ENCODE data around the gene ALKBH5. TPM values are rescaled to one million over a fixed set of nuclear protein-coding genes. Genes with fewer than 3 reads are reported as not detected.

Gene ALKBH5
- 100 to 1,000 TPM in 2 of 3 donors, 10 to 100 TPM in 1; 86.4 to 130 (median 102) TPM for polyA plus RNA-seq

- H3K27me3 Mint-ChIP-seq (ENCODE audit: low read depth in 3 of 3), result peaks cover 13 to 18% (median 14%) of the 10 kb centered on the region in 3 donors
- peak within 1 kb of the TSS; percentile 96 to 99 (median 98) for H3K27ac Mint-ChIP-seq
- no peaks in the 10 kb centered on the region for H3K9me3 Mint-ChIP-seq
- DNase-seq, result peak; percentile 98 to 99 (median 99)
- peaks cover 0 to 6% (median 0%) of the 10 kb centered on the region in 3 donors for H3K36me3 Mint-ChIP-seq
- H3K4me3 Mint-ChIP-seq, result peak within 1 kb of the TSS; percentile 92 to 97 (median 94)
- H3K4me1 Mint-ChIP-seq, result peaks cover 51 to 53% of the 10 kb centered on the region in 2 donors
These were observed at the start of gene ALKBH5 for GRCh38 chr17:18183334-18184142. Gene ALKBH5, plus strand, starts transcription at chr17:18183828. Its CDS starts 416 bp downstream, at chr17:18184244.

DNA sequence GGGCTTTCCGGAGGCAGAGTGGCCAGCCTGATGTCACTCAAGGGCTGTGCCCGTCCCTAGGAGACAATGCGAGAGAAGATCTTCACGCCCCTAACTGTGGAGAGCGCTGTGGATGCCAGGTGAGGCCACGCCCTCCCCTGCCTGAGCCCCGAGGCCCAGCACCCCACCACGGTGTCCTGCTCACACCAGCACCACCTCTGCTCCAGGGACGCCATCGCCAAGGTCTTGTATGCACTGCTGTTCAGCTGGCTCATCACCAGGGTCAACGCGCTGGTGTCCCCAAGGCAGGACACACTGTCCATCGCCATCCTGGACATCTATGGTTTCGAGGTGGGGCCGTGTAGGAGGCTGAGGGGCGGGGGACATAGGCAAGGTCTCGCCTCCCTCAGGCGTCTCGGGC, 47.3 kb upstream of the ALKBH5 start:
- H3K4me1 Mint-ChIP-seq, result peaks cover 0 to 5% of the 10 kb centered on the region in 2 donors
- H3K27ac Mint-ChIP-seq, result no peak overlapping the region
- peaks cover 2 to 5% (median 4%) of the 10 kb centered on the region in 3 donors for H3K27me3 Mint-ChIP-seq (ENCODE audit: low read depth in 3 of 3)
- no peak for DNase-seq
- no peaks in the 10 kb centered on the region for H3K36me3 Mint-ChIP-seq
- peaks cover 0 to 2% (median 0%) of the 10 kb centered on the region in 6 donors for H3K9me3 Mint-ChIP-seq
- no peak overlapping the region for H3K4me3 Mint-ChIP-seq

- Mint-ChIP-seq H3K27me3 (ENCODE audit: low read depth in 3 of 3) (peaks cover 0 to 5% (median 4%) of the 10 kb centered on the region in 3 donors), H3K4me3 (no peak overlapping the region), H3K4me1 (peaks cover 0 to 6% of the 10 kb centered on the region in 2 donors), H3K27ac (no peak overlapping the region), H3K36me3 (no peaks in the 10 kb centered on the region), H3K9me3 (peaks cover 0 to 2% (median 0%) of the 10 kb centered on the region in 6 donors)
- no peak for DNase-seq
These were observed 45.4 kb upstream of the ALKBH5 start for GRCh38 chr17:18138065-18138749.

- Mint-ChIP-seq H3K4me1 (peaks cover 0 to 6% of the 10 kb centered on the region in 2 donors), H3K27me3 (ENCODE audit: low read depth in 3 of 3) (peaks cover 0 to 5% (median 4%) of the 10 kb centered on the region in 3 donors), H3K27ac (no peak overlapping the region), H3K36me3 (no peaks in the 10 kb centered on the region), H3K4me3 (no peak overlapping the region), H3K9me3 (no peaks in the 10 kb centered on the region)
- DNase-seq, result no peak
These were observed 44.5 kb upstream of the ALKBH5 start for GRCh38 chr17:18139092-18139491.

GRCh38 chr17:18139498-18139897, 44.1 kb upstream of the ALKBH5 start:
- Mint-ChIP-seq H3K36me3 (no peaks in the 10 kb centered on the region), H3K27ac (no peak overlapping the region), H3K9me3 (no peaks in the 10 kb centered on the region), H3K4me3 (no peak overlapping the region), H3K4me1 (peaks cover 0 to 6% of the 10 kb centered on the region in 2 donors), H3K27me3 (ENCODE audit: low read depth in 3 of 3) (peaks cover 0 to 5% (median 4%) of the 10 kb centered on the region in 3 donors)
- DNase-seq, result no peak

DNA sequence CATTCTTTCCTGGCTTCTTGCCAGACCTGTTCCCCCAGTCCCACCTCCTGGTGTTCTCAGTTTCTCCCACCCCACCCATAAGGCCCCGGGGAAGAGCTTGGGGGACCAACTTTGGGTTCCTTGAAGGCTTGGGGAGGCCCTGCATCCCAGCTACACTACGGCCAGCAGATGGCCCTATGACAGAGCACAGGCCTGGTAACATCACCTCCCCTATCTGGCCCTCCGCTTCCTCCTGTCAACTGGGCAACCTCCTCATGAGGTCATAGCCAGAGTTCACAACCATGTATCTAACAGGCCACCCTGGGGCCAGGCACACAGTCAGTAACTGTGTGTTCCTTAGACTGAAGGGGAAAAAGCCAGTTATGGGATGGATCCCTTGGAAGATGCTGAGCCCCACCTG, 43.7 kb upstream of the ALKBH5 start:
- H3K27me3 Mint-ChIP-seq (ENCODE audit: low read depth in 3 of 3), result peaks cover 0 to 5% (median 4%) of the 10 kb centered on the region in 3 donors
- no peaks in the 10 kb centered on the region for H3K36me3 Mint-ChIP-seq
- H3K4me3 Mint-ChIP-seq, result no peak overlapping the region
- peaks cover 0 to 6% of the 10 kb centered on the region in 2 donors for H3K4me1 Mint-ChIP-seq
- H3K27ac Mint-ChIP-seq, result no peak overlapping the region
- DNase-seq, result no peak
- no peaks in the 10 kb centered on the region for H3K9me3 Mint-ChIP-seq

GRCh38 chr17:18140648-18141047, 43.0 kb upstream of the ALKBH5 start:
- Mint-ChIP-seq H3K36me3 (no peaks in the 10 kb centered on the region), H3K4me1 (peaks cover 0 to 6% of the 10 kb centered on the region in 2 donors), H3K27ac (no peak overlapping the region), H3K4me3 (no peak overlapping the region), H3K27me3 (ENCODE audit: low read depth in 3 of 3) (peaks cover 0 to 4% (median 4%) of the 10 kb centered on the region in 3 donors), H3K9me3 (no peaks in the 10 kb centered on the region)
- no peak for DNase-seq

GRCh38 chr17:18141210-18141803, 42.3 kb upstream of the ALKBH5 start:
- Mint-ChIP-seq H3K9me3 (no peaks in the 10 kb centered on the region), H3K4me1 (peaks cover 0 to 6% of the 10 kb centered on the region in 2 donors), H3K4me3 (no peak overlapping the region), H3K27ac (peak overlapping the region in 1 of 6 donors; percentile 3), H3K36me3 (no peaks in the 10 kb centered on the region), H3K27me3 (ENCODE audit: low read depth in 3 of 3) (peaks cover 0 to 2% (median 0%) of the 10 kb centered on the region in 3 donors)
- peak; percentile 43 to 50 (median 43) for DNase-seq

DNA sequence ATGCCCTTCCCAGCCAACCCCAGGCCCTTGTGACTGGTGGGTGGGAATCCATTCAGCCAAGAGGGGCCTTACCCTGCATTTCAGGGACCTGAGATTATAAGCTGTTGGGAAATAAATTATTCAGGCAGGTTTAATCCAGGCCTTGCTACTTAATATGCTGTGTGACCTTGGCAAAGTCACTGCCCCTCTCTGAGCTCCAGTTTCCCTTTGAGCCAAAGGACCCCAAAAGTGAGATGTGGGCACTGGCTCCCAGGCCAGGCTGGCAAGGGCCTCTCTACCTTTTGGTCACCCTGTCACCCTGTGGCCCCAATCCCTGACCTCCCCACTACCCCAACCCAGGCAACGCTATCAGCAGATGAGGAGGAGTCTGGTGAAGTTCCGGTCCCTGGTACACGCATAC, 41.2 kb upstream of the ALKBH5 start:
- Mint-ChIP-seq H3K4me1 (peaks cover 0 to 6% of the 10 kb centered on the region in 2 donors), H3K36me3 (no peaks in the 10 kb centered on the region), H3K27ac (no peak overlapping the region), H3K4me3 (no peak overlapping the region), H3K9me3 (no peaks in the 10 kb centered on the region), H3K27me3 (ENCODE audit: low read depth in 3 of 3) (peaks cover 0 to 2% (median 0%) of the 10 kb centered on the region in 3 donors)
- DNase-seq, result no peak

DNA sequence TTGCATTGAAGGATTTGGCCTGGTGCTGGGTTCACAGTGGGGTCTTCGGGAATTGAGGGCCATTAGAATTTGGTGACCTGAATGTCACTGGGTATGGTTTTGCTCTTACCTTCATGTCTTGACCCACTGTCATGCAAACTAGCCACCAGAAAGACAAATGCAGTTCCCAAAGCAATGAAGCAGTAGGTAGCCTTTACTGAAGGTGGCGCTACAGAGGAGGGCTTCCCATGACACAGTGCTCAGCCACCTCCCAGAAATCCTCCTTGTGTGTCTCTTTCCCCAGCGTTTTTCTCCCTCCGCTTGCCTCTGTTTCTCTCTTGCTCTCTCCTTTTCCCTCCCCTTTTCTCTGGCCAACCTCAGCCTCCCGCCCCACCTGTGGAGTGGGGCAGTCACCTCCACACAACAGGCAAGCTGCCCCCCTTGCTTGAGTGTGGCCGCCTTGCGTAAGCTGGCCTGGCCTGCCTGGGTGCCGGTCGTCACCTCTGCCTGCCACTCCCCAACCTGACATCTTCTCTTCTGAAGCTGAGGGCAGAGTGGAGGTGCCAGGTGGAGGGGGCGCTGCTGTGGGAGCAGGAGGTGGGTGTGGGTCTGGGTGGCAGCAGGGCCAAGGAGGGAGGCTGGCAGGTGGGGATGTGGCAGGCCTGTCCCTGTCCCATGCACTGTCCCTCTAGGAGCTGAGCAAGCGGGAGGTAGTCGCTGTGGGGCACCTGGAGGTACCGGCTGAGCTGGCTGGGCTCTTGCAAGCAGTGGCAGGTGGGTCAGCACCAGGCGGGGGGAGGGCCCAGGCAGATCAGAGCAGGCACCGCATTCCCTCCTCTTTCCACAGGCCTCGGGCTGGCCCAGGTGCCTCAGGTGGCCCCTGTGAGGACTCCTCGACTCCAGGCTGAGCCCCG, 40.3 kb upstream of the ALKBH5 start:
- Mint-ChIP-seq H3K27ac (no peak overlapping the region), H3K4me3 (no peak overlapping the region), H3K4me1 (peaks cover 0 to 6% of the 10 kb centered on the region in 2 donors), H3K27me3 (ENCODE audit: low read depth in 3 of 3) (peaks cover 0 to 2% (median 2%) of the 10 kb centered on the region in 3 donors), H3K36me3 (no peaks in the 10 kb centered on the region), H3K9me3 (no peaks in the 10 kb centered on the region)
- no peak for DNase-seq

DNA sequence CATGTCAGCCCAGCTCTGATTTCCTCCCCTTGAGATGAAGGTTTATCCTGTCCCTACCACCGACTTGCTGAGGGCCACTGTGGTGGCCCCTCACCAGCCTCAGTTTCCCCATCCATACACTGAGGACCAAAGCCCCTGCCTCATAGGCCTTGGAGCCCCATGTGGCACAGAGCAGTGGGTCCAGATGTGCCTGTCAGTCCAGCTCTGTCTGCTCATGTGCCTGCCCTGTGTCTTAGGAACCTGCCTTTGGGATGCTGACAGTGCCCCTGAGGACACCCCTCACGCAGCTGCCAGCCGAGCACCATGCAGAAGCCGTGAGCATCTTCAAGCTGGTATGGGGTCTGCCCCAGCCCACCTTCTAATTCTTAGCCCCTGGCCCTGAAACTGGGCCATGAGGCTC, 39.4 kb upstream of the ALKBH5 start:
- H3K27ac Mint-ChIP-seq, result no peak overlapping the region
- H3K36me3 Mint-ChIP-seq, result no peaks in the 10 kb centered on the region
- H3K4me1 Mint-ChIP-seq, result peaks cover 0 to 6% of the 10 kb centered on the region in 2 donors
- no peak for DNase-seq
- no peaks in the 10 kb centered on the region for H3K9me3 Mint-ChIP-seq
- no peak overlapping the region for H3K4me3 Mint-ChIP-seq
- peaks cover 0 to 2% (median 2%) of the 10 kb centered on the region in 3 donors for H3K27me3 Mint-ChIP-seq (ENCODE audit: low read depth in 3 of 3)

- no peak overlapping the region for H3K4me3 Mint-ChIP-seq
- peaks cover 0 to 6% of the 10 kb centered on the region in 2 donors for H3K4me1 Mint-ChIP-seq
- DNase-seq, result no peak
- H3K27me3 Mint-ChIP-seq (ENCODE audit: low read depth in 3 of 3), result peaks cover 0 to 2% (median 0%) of the 10 kb centered on the region in 3 donors
- no peak overlapping the region for H3K27ac Mint-ChIP-seq
- H3K9me3 Mint-ChIP-seq, result no peaks in the 10 kb centered on the region
- H3K36me3 Mint-ChIP-seq, result no peaks in the 10 kb centered on the region
These were observed 38.8 kb upstream of the ALKBH5 start for GRCh38 chr17:18144855-18145254.

DNA sequence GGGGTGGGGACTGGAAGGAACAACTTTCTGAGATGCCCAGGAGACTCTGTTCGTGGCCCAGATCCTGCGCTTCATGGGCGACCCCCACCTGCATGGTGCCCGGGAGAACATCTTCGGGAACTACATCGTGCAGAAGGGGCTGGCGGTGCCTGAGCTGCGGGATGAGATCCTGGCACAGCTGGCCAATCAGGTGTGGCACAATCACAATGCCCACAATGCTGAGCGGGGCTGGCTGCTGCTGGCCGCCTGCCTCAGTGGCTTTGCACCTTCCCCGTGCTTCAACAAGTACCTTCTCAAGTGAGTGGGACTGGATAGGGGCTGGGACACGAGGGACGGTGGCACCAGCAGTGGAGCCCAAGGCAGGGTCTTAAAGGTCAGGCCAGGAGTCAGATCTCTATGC, 37.8 kb upstream of the ALKBH5 start:
- Mint-ChIP-seq H3K9me3 (no peaks in the 10 kb centered on the region), H3K36me3 (no peaks in the 10 kb centered on the region), H3K27ac (no peak overlapping the region), H3K4me1 (peaks cover 0 to 6% of the 10 kb centered on the region in 2 donors), H3K4me3 (no peak overlapping the region), H3K27me3 (ENCODE audit: low read depth in 3 of 3) (peaks cover 0 to 2% (median 0%) of the 10 kb centered on the region in 3 donors)
- DNase-seq, result no peak

Data from immature natural killer cell (primary cell).